ENCODE data around the gene HSD17B1.
A peak's percentile ranks its signal among the peaks of the same experiment; 100 is the strongest.

The HSD17B1 gene

GRCh38 chr17:42519546-42520491 is 32.9 kb upstream of the HSD17B1 start:
- peak; percentile 97 for DNase-seq (ENCODE audit: extremely low read depth, low read depth)
- TF ChIP-seq CTCF (IDR thresholded peaks at IDR 0.05; ENCODE audit: low read depth, low read length): no peak

GRCh38 chr17:42520540-42520951 is 32.2 kb upstream of the HSD17B1 start:
- no peak for DNase-seq (ENCODE audit: extremely low read depth, low read depth)
- TF ChIP-seq CTCF (IDR thresholded peaks at IDR 0.05; ENCODE audit: low read depth, low read length): peak; percentile 11

- no peak for TF ChIP-seq CTCF (IDR thresholded peaks at IDR 0.05; ENCODE audit: low read depth, low read length)
Observed at GRCh38 chr17:42521036-42521435, 31.7 kb upstream of the HSD17B1 start.

GRCh38 chr17:42521666-42522262 is 31.0 kb upstream of the HSD17B1 start:
- TF ChIP-seq CTCF (IDR thresholded peaks at IDR 0.05; ENCODE audit: low read depth, low read length): no peak

More at GRCh38 chr17:42521036-42521435, 31.7 kb upstream of the HSD17B1 start:
- no peak for DNase-seq (ENCODE audit: extremely low read depth, low read depth)

GRCh38 chr17:42522263-42522790 is 30.4 kb upstream of the HSD17B1 start:
- DNase-seq (ENCODE audit: extremely low read depth, low read depth): no peak
- no peak for TF ChIP-seq CTCF (IDR thresholded peaks at IDR 0.05; ENCODE audit: low read depth, low read length)

More at GRCh38 chr17:42521666-42522262, 31.0 kb upstream of the HSD17B1 start:
- DNase-seq (ENCODE audit: extremely low read depth, low read depth): no peak

GRCh38 chr17:42522798-42523278 is 29.9 kb upstream of the HSD17B1 start:
- DNase-seq (ENCODE audit: extremely low read depth, low read depth): no peak
- TF ChIP-seq CTCF (IDR thresholded peaks at IDR 0.05; ENCODE audit: low read depth, low read length): no peak

- no peak for DNase-seq (ENCODE audit: extremely low read depth, low read depth)
- no peak for TF ChIP-seq CTCF (IDR thresholded peaks at IDR 0.05; ENCODE audit: low read depth, low read length)
Observed at GRCh38 chr17:42525221-42525620, 27.5 kb upstream of the HSD17B1 start.
